ENCODE data around the gene MAS1L.

Gene MAS1L

GRCh38 chr6:29520232-29520631, 32.5 kb upstream of the MAS1L start:
- no peak for TF ChIP-seq CTCF (IDR thresholded peaks at IDR 0.05)

- TF ChIP-seq CTCF (IDR thresholded peaks at IDR 0.05) = no peak
Observed at GRCh38 chr6:29519291-29520010, 31.7 kb upstream of the MAS1L start.

GRCh38 chr6:29517728-29518440, 30.1 kb upstream of the MAS1L start:
- TF ChIP-seq CTCF (IDR thresholded peaks at IDR 0.05) = no peak

GRCh38 chr6:29517245-29517644, 29.5 kb upstream of the MAS1L start:
- TF ChIP-seq CTCF (IDR thresholded peaks at IDR 0.05) = no peak

- TF ChIP-seq CTCF (IDR thresholded peaks at IDR 0.05) = no peak
Observed at GRCh38 chr6:29516108-29516507, 28.4 kb upstream of the MAS1L start.

GRCh38 chr6:29510746-29511300, 23.1 kb upstream of the MAS1L start:
- TF ChIP-seq CTCF (IDR thresholded peaks at IDR 0.05) = no peak

- TF ChIP-seq CTCF (IDR thresholded peaks at IDR 0.05) = no peak
Observed at GRCh38 chr6:29510202-29510601, 22.4 kb upstream of the MAS1L start.
